Subcutaneous adipose tissue (tissue), 4 donors: Measurements from ENCODE around the gene EEF1B2. TPM values are rescaled to one million over a fixed set of nuclear protein-coding genes. Genes with fewer than 3 reads are reported as not detected.

Experiments used
- CTCF ChIP-seq: fragments of 450-650 bp; IDR thresholded peaks from one replicate; pipeline ENCODE4 v1.5.1; 2016; ENCODE audit warnings: low read depth, mild to moderate bottlenecking, control low read depth, antibody characterized with exemption, moderate library complexity
- total RNA-seq, 4 donors: library from RNA; depleted of rRNA; stranded (reverse); fragments of >200 nt; gene quantifications; one replicate each; pipeline ENCODE4 v1.1.0, GENCODE V29; 2016

The EEF1B2 gene
- total RNA-seq, result 100 to 1,000 TPM; 211 to 373 (median 273) TPM

GRCh38 chr2:206159346-206160124 is at the start of gene EEF1B2, which contains the start of gene NDUFS1:
Gene EEF1B2, plus strand, starts transcription at chr2:206159895. Its CDS starts 85 bp downstream, at chr2:206159980.
Gene NDUFS1, minus strand, starts transcription at chr2:206159444. Its CDS starts 5,766 bp downstream, at chr2:206153678.
- no peak for TF ChIP-seq CTCF

DNA sequence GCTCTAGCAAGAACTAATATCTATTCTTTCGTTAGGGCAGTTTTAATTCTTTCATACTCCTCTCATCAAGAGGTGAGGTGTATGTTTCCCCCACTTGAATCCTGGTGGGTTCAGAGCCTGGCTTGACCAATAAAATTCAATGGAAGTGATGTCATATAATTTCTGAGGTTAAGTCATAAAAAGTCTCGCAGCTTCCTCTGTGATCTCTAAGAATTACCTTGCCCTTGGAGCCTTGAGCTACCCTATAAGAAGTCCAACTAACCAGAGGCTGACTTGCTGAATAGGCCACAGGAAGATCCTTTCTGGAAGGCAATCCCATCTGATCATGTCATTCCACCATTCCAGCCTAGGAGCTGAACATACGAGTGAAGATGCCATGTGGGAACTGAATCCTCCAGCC is 47.6 kb upstream of the EEF1B2 start:
- TF ChIP-seq CTCF, result no peak

- no peak for TF ChIP-seq CTCF
Measured at GRCh38 chr2:206112846-206113547, 46.7 kb upstream of the EEF1B2 start.

GRCh38 chr2:206115026-206115578 is 44.6 kb upstream of the EEF1B2 start:
- TF ChIP-seq CTCF, result no peak

GRCh38 chr2:206116278-206116677 is 43.4 kb upstream of the EEF1B2 start:
- TF ChIP-seq CTCF, result no peak

- TF ChIP-seq CTCF, result no peak
Measured at GRCh38 chr2:206125901-206126300, 33.8 kb upstream of the EEF1B2 start.

DNA sequence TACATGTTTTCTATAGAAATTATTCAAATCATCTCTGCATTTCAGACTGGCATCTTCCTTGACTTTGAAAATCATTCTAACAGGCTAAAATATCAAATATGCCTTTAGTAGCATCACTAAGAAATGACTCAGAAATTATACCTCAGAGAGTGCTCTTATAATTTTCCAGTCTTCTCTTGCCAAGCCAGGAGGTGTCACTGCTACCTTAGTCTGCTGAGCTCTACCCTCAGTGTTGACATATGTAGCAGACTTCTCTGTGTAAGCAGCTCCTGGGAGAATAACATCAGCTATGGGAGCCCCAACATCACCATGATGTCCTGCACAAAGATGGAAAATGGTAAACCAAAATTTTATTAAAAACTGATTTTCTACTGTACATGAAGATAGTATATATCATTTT is 32.0 kb upstream of the EEF1B2 start:
- no peak for TF ChIP-seq CTCF
